Naive thymus-derived CD4-positive, alpha-beta T cell (primary cell): ENCODE measurements around the gene DIS3L. TPM values are rescaled to one million over a fixed set of nuclear protein-coding genes. Genes with fewer than 3 reads are reported as not detected.

Experiments used
- polyA plus RNA-seq, 2 donors: library from polyadenylated mRNA; unstranded; fragments of 300-500 nt; fragmentation: Illumina TruSeq; gene quantifications; one replicate each; pipeline ENCODE4 v1.2.3, GENCODE V29; 2021
- total RNA-seq, 6 experiments: library from RNA in 5 of 6; stranded (reverse) in 5 of 6; gene quantifications; 1 replicate in 5 of 6; 2 replicates in 1 of 6; pipeline ENCODE4 v1.2.3 and lab custom pipeline; 2021 to 2026

DIS3L gene
- total and polyA plus RNA-seq, 7 experiments from 2014 or later, result 25.3 to 48.8 (median 38.1) TPM

Other genes starting within 250 kb of the DIS3L start
- gene MEGF11, start 39.8 kb upstream of the DIS3L start, total RNA-seq, result not detected
- gene MEGF11, start 39.8 kb upstream of the DIS3L start, polyA plus RNA-seq, result under 1 TPM in 1 of 2 donors, not detected in 1; 0.45 TPM
- 10 to 100 TPM in 2 of 5 experiments, 1 to 10 TPM in 3; 3.8 to 28.2 (median 9.9) TPM for gene TIPIN, start 63.1 kb downstream of the DIS3L start, total RNA-seq
- 10 to 100 TPM in 1 of 2 donors, 1 to 10 TPM in 1; 6.1 to 11.1 TPM for gene TIPIN, start 63.1 kb downstream of the DIS3L start, polyA plus RNA-seq
- gene MAP2K1, start 93.3 kb downstream of the DIS3L start, total RNA-seq, result 10 to 100 TPM; 37.7 to 97.2 (median 47.5) TPM
- gene MAP2K1, start 93.3 kb downstream of the DIS3L start, polyA plus RNA-seq, result 10 to 100 TPM; 37.2 to 45.0 TPM
- gene SNAPC5, start 204.2 kb downstream of the DIS3L start, total RNA-seq, result 10 to 100 TPM; 20.4 to 35.9 (median 25.0) TPM
- 10 to 100 TPM; 66.9 to 77.6 TPM for gene SNAPC5, start 204.2 kb downstream of the DIS3L start, polyA plus RNA-seq
- gene RPL4, start 211.3 kb downstream of the DIS3L start, total RNA-seq, result 1,000 to 10,000 TPM; 2,229 to 4,292 (median 4,136) TPM
- 1,000 to 10,000 TPM in 1 of 2 donors, 100 to 1,000 TPM in 1; 898 to 1,586 TPM for gene RPL4, start 211.3 kb downstream of the DIS3L start, polyA plus RNA-seq
- gene ZWILCH, start 211.8 kb downstream of the DIS3L start, total RNA-seq, result 10 to 100 TPM in 1 of 5 experiments, 1 to 10 TPM in 4; 5.6 to 20.3 (median 6.8) TPM
- 1 to 10 TPM; 4.3 to 4.8 TPM for gene ZWILCH, start 211.8 kb downstream of the DIS3L start, polyA plus RNA-seq